ENCODE data around the gene ITGA1. TPM values are rescaled to one million over a fixed set of nuclear protein-coding genes. Genes with fewer than 3 reads are reported as not detected.

Gene ITGA1
- total RNA-seq, 4 donors from 2014 or later = 219 to 326 (median 240) TPM

GRCh38 chr5:52810426-52810825 lies 22.7 kb downstream of the ITGA1 start:
- H3K4me1 ChIP-seq = peaks cover 16 to 99% (median 45%) of the 10 kb centered on the region in 3 donors
- no peaks in the 10 kb centered on the region for H3K27me3 ChIP-seq
- peaks cover 0 to 4% of the 10 kb centered on the region in 2 donors for H3K36me3 ChIP-seq
- ATAC-seq = no peak
- TF ChIP-seq POLR2AphosphoS5 (IDR thresholded peaks at IDR 0.05) (no peak), POLR2A (IDR thresholded peaks at IDR 0.05) (no peak), CTCF (IDR thresholded peaks at IDR 0.05) (no peak), EP300 (IDR thresholded peaks at IDR 0.05) (no peak)
- no peaks in the 10 kb centered on the region for H3K9me3 ChIP-seq
- H3K4me3 ChIP-seq = no peak overlapping the region
- peak overlapping the region; percentile 64 to 96 (median 78) for H3K27ac ChIP-seq
- WGBS, 2 donors (ENCODE audit: low coverage in 1 of 2) = 29 to 80% methylated on average over 1 of the region's 1 CpG

GRCh38 chr5:52811067-52811749 lies 23.5 kb downstream of the ITGA1 start:
- no peak for ATAC-seq

GRCh38 chr5:52814352-52815148 lies 26.8 kb downstream of the ITGA1 start:
- Histone ChIP-seq H3K27me3 (no peaks in the 10 kb centered on the region), H3K27ac (peak overlapping the region; percentile 43 to 96 (median 63)), H3K9me3 (no peaks in the 10 kb centered on the region), H3K4me1 (peaks cover 13 to 93% (median 35%) of the 10 kb centered on the region in 3 donors), H3K4me3 (no peak overlapping the region), H3K36me3 (peaks cover 0 to 4% of the 10 kb centered on the region in 2 donors)
- WGBS, 2 donors (ENCODE audit: low coverage in 1 of 2) = 53 to 59% methylated on average over 3 to 4 of the region's 4 CpGs
- TF ChIP-seq POLR2AphosphoS5 (IDR thresholded peaks at IDR 0.05) = no peak
- no peak for TF ChIP-seq EP300 (IDR thresholded peaks at IDR 0.05)
- TF ChIP-seq POLR2A (IDR thresholded peaks at IDR 0.05) = no peak
- no peak for TF ChIP-seq CTCF (IDR thresholded peaks at IDR 0.05)
- ATAC-seq = no peak

More at GRCh38 chr5:52811067-52811749, 23.5 kb downstream of the ITGA1 start:
- WGBS, 2 donors (ENCODE audit: low coverage in 1 of 2) = 60 to 69% methylated on average over 3 of the region's 3 CpGs
- H3K27ac ChIP-seq = peak overlapping the region in 3 of 4 donors; percentile 36 to 96 (median 78)
- no peaks in the 10 kb centered on the region for H3K9me3 ChIP-seq
- peaks cover 14 to 99% (median 41%) of the 10 kb centered on the region in 3 donors for H3K4me1 ChIP-seq
- H3K36me3 ChIP-seq = peaks cover 0 to 4% of the 10 kb centered on the region in 2 donors
- no peak for TF ChIP-seq CTCF (IDR thresholded peaks at IDR 0.05)
- H3K4me3 ChIP-seq = no peak overlapping the region
- no peaks in the 10 kb centered on the region for H3K27me3 ChIP-seq

GRCh38 chr5:52817818-52818217 lies 30.1 kb downstream of the ITGA1 start:
- 67 to 81% methylated on average over 1 of the region's 1 CpG for WGBS, 2 donors (ENCODE audit: low coverage in 1 of 2)
- no peaks in the 10 kb centered on the region for H3K27me3 ChIP-seq
- no peak overlapping the region for H3K4me3 ChIP-seq
- ATAC-seq = no peak
- no peaks in the 10 kb centered on the region for H3K9me3 ChIP-seq
- peaks cover 13 to 85% (median 26%) of the 10 kb centered on the region in 3 donors for H3K4me1 ChIP-seq
- peaks cover 0 to 4% of the 10 kb centered on the region in 2 donors for H3K36me3 ChIP-seq
- H3K27ac ChIP-seq = peak overlapping the region in 2 of 4 donors; percentile 13 to 96
- no peak for TF ChIP-seq POLR2AphosphoS5 (IDR thresholded peaks at IDR 0.05)
- TF ChIP-seq EP300 (IDR thresholded peaks at IDR 0.05) = no peak
- no peak for TF ChIP-seq POLR2A (IDR thresholded peaks at IDR 0.05)
- TF ChIP-seq CTCF (IDR thresholded peaks at IDR 0.05) = no peak
